HG03103 (cell line): Measurements from ENCODE around the gene SDF4.

Experiments used
- ATAC-seq: cut with Tn5 transposase; IDR thresholded peaks from one replicate; pipeline ENCODE4 v1.9.1; 2021; ENCODE audit warnings: low read depth; ENCODE audit not compliant: unreplicated experiment

Gene SDF4

DNA sequence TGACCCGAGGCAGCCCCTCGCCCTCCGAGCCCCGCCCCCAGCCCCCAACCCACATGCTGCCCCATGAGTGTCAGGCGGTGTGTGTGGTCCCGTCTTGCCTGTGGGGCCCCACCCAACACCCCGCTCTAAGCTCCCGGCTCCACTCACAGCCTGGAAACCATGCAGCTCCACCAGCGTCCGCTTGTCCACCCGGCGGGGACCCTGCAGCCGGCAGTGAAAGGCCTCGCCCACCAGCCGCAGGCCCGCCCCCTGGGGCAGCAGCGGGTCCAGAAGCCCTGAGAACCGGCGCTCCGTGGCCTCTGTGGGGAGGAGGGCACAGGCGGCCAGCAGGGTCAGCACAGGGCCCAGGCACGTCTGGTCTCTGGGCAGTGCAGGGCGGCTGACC is 12.0 kb upstream of the SDF4 start:
- ATAC-seq: no peak

DNA sequence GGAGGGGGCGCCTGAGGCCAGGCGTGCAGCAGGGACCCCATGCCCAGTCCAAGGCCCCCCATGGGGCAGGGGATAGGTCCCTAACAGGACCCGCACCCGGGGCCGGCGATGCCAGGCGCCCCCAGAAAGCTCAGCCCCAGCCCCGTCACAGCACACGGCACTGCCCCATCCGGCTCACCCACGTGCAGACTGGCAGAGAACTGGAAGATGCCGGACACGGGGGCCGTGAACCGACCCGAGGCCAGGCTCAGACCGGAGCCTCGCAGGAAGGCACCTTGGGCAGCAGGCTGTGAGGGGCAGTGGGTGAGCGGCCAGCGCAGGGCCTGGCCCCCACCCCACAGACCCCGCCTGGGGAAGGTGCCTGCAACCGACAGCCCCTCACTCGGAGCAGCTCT is 11.5 kb upstream of the SDF4 start:
- no peak for ATAC-seq

DNA sequence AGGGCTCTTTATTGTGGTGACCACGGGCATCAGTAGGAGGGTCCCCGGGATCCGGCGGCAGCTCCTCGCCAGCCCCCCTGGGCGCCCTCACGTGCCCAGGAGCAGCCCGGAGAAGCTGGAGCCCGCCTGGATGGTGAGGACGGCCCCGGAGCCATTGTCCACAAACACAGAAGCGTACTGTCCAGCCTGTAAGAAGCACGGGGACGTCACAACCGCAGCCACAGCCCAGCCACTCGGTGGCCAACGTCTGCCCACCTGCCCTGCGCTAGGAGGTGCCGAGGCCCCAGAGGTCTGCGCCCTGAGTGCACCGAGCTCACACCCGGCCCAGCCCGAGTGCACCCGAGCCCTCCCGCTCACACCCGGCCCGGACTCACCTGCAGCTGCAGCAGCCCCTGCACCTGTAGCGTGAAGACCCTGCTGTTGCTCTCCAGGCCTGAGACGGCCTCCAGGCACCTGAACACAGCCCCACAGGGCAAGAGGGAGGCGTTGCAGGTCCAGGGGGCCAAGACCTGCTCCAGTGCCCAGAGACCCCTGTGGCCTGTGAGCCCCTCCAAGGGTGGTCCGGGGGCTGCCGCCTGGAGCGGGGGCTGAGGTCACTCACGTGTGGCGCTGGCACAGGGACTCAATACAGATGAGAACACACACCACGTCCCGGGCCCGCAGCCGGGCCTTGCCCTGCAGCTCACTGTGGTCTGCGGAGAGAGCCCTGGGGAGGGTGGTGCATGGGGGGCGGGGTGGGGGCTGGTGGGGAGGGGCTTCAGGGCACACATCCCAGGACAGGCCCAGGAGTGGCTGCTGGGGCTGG is 10.9 kb upstream of the SDF4 start:
- no peak for ATAC-seq

DNA sequence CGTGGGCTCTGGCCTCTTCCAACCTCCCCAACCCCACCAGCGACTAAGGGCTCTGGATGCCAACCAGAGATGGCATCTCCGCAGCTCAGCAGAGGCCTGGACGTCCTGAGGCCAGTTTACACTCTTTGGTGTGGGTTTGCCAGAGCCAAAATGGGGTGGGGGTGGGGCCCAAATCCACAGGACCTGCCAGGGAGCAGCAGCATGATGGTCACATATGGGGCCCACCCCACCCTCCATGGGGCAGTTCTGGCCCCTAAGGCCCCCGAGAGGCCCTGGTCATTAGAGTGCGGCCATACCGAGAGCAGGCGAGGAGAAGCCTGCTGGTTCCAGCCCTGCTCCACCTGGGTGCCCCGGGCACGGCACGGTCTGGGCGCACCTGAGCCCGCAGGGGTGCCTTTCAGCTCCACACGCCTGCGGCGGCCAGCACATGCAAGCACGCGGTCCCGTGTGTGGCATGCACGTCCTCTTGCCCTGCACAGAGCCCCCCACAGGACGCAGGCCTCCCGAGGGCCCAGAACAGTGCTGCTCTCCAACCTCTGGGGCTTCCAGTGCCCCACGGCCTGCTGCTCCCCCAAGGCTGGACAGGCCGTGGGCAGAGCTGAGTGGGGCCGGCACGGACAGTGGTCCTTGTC is 9.9 kb upstream of the SDF4 start:
- no peak for ATAC-seq

DNA sequence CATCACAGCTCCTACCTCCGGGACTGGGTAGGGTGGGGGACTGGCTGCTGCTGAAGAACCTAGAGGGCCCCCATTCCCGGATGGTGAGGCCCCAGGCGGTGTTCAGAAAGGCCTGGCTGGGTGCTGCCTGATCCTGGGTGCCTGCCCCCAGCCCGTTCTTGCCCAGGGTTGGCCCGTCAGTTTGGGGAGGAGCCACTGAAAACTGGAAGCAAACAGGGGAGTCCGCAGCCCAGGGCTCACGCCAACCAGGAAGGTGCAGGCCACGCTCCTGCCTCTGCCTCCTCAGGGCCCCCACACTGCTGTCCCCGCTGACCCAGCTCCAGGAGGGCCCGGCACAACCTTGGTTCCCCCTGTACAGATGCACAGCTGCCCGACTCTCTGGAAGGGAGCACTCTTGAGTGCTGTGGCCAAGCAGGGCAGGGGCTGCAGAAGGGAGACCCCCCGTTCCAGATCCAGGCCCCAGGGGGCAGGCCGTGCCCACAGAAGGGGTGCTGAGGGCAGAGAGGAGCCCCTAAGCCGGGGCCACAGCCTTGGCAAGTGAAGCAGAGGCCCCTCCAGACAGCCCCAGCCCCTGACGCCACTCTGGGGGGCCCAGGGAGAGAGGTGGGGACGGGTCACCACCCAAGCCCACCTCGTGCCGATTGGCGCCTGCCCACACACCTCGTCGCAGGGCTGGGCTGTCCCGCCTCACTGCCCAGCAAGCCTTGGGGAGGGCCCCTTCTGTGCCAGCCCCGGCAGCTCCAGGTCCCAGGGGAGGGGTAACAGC is 9.2 kb upstream of the SDF4 start:
- ATAC-seq: no peak

DNA sequence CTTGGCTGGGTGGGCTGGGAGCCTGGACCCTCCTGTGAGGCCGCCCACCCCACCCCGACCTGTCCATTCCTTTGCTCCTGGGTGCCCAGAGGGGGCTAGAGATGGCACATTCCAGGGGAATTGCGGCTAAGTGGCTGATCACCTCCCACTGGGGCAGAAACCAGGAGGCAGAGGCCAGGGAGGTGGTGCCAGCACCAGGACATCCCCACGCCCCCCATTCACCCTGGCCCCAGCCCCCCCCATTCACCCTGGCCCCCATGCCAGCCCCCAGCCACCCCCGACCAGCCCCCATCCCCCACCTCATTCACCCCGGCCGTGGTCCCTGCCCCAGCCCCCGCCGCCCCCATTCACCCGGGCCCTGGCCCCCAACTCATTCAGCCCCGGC is 8.5 kb upstream of the SDF4 start:
- ATAC-seq: no peak

DNA sequence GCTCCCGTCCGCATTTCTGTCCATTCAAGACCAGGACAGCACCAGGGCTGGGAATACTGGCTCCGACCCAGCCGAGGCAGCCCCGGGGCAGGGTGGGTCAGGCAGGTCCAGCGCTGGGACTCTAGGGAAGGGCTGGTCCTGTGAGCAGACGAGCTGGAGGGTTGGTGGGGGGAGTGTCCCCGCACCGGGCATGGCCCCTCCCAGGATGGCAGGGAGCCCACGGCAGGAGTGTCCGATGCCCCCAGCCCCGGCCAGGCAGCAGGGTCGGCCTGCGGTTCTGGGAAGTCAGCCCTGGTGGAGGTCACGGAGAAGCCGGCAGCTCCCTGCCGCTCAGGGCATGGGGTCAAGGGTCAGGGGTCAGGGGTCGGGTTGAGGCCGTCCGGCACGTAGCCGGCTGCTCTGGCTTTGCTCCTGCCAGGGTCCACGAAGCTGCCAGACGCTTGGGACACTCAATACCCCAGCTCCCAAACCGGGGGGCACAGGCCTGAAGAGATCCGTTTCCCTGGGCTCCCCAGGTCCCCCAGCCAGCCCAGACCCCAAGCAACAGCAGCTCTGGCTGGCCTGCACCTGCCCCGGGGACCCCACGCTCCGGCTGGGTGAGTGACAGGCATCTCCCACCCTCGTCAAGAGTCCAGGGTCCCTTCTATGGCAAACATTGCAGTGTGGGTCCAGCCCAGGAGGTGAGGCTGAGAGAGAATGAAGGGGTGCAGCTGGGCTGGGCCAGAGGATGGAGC is 8.0 kb upstream of the SDF4 start:
- ATAC-seq: no peak

DNA sequence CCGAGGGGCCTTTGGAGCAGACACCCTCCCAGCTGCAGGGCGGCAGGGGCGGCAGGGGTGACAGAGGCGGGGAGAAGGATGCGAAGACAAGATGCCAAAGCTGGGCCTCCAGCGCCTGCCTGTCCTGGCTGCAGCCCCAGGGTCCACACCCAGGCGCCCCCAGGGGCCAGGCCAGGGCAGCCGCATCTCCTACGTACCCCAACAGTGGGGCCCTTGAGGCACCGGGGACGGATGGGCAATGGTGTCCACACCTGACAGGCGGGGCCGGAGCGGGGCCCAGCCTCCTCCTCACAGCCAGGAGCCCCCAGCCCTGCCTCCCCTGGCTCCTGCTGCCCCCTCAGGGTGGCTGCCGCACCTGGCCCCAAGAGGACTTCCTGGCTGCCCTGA is 7.4 kb upstream of the SDF4 start:
- ATAC-seq: no peak

DNA sequence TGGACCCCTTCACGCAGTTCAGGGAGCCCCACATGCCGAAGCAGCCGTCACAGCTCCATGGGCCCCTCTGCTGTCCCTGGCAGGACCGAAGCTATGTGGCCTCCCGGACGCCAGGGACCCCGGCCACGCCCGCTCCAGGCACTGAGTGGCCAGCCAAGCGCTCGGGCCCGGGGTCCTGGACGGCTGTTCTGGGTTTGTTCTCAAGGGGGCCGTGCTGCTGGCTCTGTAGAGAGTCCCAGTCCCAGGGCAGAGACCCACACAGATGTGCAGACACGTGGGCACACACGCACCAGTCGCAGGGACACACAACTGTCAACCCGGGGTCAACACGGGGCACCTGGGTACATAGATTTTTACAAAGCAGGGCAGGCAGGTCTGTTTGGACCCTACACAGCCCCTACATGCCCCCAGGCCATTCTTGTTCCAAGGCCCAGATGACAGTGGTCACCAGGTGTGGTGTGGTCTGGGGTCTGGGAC is 6.9 kb upstream of the SDF4 start:
- no peak for ATAC-seq

DNA sequence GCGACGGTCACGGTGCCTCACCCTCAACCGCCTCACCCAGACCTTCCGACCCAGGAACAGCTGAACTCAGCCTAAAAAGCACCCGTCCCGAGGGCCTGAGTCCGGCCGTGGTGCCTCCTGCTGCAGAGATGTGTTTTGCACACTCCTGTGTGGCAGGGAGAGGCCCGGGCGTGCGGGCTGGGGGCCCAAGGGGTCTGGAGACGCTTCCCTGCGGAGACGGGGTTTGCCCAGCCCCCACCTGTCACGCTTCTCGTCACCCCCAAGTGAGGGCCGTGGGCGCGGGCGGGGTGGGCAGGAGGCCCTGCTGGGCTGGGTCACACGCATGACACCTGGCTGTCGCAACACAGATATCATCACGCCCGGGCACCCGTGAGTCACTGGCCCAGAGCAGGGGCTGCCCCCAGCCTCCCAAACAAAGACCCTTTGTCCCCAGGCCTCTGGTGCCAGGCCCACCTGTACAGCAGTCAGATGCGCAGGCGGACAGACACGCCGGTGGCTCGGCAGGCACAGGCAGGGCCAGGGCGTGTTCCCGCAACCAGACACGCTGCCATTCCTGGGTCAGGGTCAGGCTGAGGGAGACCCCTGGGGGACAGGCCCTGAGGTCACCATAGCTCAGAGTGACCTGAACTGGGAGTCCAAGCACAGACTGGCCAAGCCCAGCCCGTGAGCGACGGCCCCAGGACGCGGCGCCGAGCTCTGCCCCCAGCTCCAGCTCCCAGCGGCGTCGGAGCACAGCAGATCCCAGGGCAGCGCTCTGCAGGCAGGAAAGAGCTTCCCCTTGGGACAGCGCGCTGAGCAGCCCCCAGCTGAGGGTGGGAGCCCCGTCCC is 6.3 kb upstream of the SDF4 start:
- ATAC-seq: no peak

DNA sequence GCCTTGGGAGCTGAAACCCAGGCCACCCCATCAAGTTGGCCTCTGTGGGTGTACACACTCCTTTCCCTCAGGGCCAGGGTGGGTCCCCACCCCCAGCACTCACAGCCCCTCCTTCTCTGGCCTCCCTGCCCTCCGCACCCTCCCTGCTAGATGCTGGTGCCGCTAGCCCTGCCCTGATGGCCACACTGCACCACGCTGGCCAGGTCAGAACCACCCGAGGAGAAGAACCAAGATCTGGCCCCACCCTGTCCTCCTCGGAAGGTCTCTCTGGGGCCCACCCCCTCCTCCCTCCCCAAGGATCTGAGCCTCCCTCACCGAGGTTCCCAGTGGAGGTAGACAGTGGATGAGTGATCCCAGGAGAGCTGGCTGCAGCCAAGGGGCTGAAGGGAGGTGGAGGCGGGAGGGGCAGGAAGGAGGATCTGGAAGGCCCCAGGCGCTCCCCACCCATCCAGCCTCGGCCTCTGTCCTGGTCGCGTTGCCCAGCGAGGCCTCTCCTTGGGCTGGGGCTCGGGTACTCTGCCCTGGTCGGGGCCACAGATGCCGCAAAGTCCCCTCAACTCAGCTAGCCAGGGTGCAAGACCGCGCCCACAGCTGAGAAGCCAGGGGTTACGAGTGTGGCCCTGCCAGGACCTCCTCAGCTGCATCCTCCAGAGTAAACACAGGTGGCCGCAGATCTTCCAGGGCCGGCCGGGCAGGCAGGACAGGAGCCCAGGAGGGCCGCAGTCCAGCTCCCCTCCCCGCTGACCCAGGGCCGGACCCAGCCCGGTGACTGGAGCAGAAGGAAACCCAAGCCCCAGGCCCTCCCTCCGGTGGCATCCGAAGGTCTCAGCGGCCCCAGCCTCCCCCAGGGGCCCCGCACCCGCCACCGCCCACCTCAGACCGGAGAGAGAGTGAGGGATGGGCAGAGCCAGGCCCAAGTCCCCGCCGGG is 5.4 kb upstream of the SDF4 start:
- no peak for ATAC-seq

DNA sequence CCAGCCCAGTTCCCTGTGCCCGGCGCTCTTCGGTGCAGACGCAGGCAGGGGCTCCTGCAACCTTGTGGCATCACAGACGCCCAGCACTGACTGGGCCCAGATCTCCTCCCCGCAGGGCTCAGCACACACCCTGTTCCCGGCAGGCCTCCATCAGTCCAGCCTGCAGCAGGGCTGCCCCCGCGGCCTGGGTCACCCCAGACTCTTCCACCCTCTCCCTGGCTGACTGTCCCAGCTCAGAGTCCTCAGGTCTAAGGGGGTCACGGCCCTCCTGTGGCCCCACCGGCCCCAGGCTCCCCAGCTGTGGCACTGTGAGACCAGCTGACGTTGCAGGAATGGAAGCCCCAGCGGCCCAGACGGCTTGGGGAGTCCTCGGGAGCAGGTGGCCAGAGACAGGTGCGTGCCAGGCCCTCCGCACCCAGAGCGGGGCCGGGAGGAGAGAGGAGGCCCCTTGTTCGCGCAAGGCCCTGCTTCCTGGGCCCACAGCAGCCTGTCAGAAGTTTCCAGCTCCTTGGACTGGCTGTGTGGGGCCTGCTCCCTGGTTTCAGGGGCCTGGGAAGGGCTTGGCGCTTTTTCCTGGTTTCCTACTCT is 4.5 kb upstream of the SDF4 start:
- no peak for ATAC-seq

DNA sequence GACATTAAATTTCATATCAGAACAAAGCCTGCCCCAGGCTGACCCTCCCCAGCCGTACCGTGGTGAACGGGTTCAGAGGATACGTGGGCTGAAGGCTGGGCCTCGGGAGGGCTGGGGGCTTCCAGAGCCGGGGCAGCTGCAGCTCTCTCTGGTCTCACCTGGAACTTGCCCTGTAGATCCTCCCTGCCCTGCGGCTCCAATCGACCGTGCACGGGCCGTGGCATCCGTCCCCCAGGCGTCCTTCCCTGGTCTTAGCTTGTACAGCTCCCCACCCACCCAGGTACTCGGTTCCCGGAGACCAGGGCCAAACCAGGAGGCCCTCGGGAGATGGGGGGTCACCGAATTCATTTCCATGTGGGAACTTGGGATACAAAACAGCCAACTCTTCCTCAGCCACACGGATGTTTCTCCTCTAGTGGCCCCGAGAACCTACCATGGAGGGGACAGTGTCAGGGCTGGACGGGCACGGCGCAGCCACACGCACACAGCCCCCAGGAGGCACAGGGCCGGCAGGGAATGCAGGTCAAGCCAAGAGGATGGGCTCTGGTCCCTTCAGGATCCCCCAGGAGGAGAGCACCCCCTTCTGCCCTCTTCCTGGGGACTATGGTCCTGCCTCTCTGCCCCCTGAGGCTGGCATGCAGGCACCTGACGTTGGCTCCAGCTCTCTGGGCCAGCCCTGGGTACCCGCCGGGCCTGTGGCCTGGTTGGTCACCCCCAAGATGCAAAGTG is 3.4 kb upstream of the SDF4 start:
- no peak for ATAC-seq

DNA sequence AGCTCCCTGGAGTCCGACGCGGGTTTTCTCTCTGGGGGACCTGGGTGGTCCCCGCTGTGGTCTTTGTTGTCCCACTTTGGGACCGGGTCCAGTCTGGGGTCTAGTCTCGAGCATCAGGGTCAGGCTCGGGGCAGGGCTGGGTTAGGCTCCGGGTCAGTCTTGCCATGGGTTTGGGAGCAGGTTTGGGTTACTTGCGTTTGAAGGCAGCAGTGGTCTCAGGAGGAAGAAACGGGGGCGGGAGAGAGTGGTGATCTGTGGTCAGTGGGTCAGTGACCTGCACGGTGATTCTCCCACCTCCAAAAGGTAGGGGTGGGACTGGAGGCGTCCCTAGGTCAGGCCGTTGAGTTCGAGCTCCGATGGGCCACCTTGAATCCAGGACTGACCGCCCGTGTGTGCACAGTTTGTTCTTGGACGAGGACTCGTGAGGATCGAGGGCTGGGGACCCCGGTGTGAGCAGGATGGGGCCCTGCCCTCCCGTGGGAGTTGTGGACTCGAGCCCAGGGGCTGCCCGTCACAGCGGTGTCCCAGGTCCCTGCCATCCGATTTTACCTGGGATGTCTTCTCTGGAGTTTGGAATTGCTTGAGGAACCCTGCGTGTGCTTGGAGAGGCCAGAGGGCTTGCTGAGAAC is 2.5 kb upstream of the SDF4 start:
- ATAC-seq: no peak

DNA sequence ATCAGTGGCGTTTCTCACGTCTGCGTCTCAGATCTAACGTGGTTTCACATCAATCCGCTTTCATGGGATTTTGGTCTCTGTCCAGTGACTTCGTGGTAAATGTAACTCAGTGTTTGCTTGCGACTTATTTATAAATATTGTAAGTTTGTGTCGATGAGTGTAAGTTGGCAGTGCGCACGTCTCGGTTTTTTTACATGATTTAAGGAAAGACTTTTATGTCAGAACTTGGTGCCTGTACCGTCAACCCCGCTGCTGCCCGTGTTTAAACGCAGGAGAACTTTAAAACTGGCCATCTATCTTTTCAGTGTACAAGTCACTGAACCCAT is 1.7 kb upstream of the SDF4 start:
- ATAC-seq: no peak

DNA sequence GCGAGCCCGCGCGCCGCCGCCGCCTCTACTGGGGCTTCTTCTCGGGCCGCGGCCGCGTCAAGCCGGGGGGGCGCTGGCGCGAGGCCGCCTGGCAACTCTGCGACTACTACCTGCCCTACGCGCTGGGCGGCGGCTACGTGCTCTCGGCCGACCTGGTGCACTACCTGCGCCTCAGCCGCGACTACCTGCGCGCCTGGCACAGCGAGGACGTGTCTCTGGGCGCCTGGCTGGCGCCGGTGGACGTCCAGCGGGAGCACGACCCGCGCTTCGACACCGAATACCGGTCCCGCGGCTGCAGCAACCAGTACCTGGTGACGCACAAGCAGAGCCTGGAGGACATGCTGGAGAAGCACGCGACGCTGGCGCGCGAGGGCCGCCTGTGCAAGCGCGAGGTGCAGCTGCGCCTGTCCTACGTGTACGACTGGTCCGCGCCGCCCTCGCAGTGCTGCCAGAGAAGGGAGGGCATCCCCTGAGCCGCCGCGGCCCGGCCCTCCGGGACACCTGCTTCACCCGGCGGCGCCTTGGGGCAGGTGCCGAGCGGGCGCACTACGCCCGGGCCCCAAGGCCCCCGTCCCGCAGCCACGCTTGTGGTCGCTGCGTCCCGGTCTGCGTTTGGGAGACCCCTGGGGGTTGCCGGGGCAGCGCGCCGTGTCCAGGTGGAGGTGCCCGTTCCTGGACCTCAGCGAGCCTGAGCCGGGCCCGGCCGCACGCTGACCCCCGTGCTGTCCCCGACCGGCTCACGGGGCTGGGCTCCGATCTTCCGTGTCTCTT is 1.2 kb upstream of the SDF4 start:
- ATAC-seq: no peak

DNA sequence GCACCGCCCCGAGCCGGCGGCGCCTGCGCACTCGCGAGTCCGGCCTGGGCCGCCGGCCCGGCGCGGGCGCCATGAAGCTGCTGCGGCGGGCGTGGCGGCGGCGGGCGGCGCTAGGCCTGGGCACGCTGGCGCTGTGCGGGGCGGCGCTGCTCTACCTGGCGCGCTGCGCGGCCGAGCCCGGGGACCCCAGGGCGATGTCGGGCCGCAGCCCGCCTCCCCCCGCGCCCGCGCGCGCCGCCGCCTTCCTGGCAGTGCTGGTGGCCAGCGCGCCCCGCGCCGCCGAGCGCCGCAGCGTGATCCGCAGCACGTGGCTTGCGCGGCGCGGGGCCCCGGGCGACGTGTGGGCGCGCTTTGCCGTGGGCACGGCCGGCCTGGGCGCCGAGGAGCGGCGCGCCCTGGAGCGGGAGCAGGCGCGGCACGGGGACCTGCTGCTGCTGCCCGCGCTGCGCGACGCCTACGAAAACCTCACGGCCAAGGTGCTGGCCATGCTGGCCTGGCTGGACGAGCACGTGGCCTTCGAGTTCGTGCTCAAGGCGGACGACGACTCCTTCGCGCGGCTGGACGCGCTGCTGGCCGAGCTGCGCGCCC is 501 bp upstream of the SDF4 start, which contains the start of gene B3GALT6:
Gene B3GALT6 (plus strand): TSS at position 30 of the 588 bp plus-strand sequence. CDS start 42 bp downstream, at position 72.
- ATAC-seq: no peak
